Mesenchymal stem cell (in vitro differentiated cells and primary cell): ENCODE data around the gene RPH3AL.

Source experiments
- DNase-seq: peaks from one replicate; pipeline ENCODE4 v3.0.0-alpha.2; 2013
- H2AFZ ChIP-seq: one replicate; pipeline ENCODE4 v1.6.1; 2013; ENCODE audit warnings: low read depth, mild to moderate bottlenecking, control low read depth, inconsistent platforms, low read length, moderate library complexity
- H2AK5ac ChIP-seq: 2 replicates; pipeline ENCODE4 v1.6.1; 2013; ENCODE audit warnings: low read length, moderate library complexity, mild to moderate bottlenecking, inconsistent platforms; ENCODE audit not compliant: severe bottlenecking
- H2BK120ac ChIP-seq: one replicate; pipeline ENCODE4 v1.6.1; 2013; ENCODE audit warnings: low read depth, mild to moderate bottlenecking, inconsistent platforms, low read length, moderate library complexity
- H2BK12ac ChIP-seq, 2 experiments: one replicate each; pipeline ENCODE4 v1.6.1; 2013; ENCODE audit warnings: inconsistent platforms in 2 of 2, low read length in 2 of 2, mild to moderate bottlenecking in 2 of 2, moderate library complexity in 2 of 2, control low read depth in 1 of 2
- H2BK15ac ChIP-seq: one replicate; pipeline ENCODE4 v1.6.1; 2013; ENCODE audit warnings: mild to moderate bottlenecking, low read depth, inconsistent platforms; ENCODE audit not compliant: poor library complexity, severe bottlenecking
- H2BK5ac ChIP-seq: 2 replicates; pipeline ENCODE4 v1.6.1; 2013; ENCODE audit warnings: low read depth, mild to moderate bottlenecking, low read length, control low read depth, inconsistent platforms; ENCODE audit not compliant: poor library complexity, severe bottlenecking
- H3K14ac ChIP-seq, 2 experiments: one replicate each; pipeline ENCODE4 v1.6.1; 2013; ENCODE audit warnings: inconsistent platforms in 2 of 2, low read length in 2 of 2, control low read depth in 1 of 2, mild to moderate bottlenecking in 1 of 2, moderate library complexity in 1 of 2
- H3K18ac ChIP-seq, 2 experiments: one replicate each; pipeline ENCODE4 v1.6.1; 2013; ENCODE audit warnings: inconsistent platforms in 2 of 2, low read length in 2 of 2, control low read depth in 1 of 2, low read depth in 1 of 2, mild to moderate bottlenecking in 1 of 2
- H3K23ac ChIP-seq, 2 experiments: one replicate each; pipeline ENCODE4 v1.6.1; 2013; ENCODE audit warnings: inconsistent platforms in 2 of 2, low read length in 2 of 2, mild to moderate bottlenecking in 2 of 2, moderate library complexity in 2 of 2, control low read depth in 1 of 2
- H3K27ac ChIP-seq: 2 replicates; pipeline ENCODE4 v1.5.1; 2013; ENCODE audit warnings: mild to moderate bottlenecking, moderate library complexity, low read length, control low read depth, inconsistent platforms; ENCODE audit not compliant: poor library complexity, severe bottlenecking
- H3K27me3 ChIP-seq, 2 experiments: 2 replicates each; pipeline versions ENCODE4 v1.6.1 to v1.7.0; 2013; ENCODE audit warnings: low read length in 2 of 2, mild to moderate bottlenecking in 2 of 2, moderate library complexity in 2 of 2, control low read depth in 1 of 2, inconsistent platforms in 1 of 2; ENCODE audit not compliant: control insufficient read depth in 1 of 2, insufficient read depth in 1 of 2
- H3K36me3 ChIP-seq, 2 experiments: 2 replicates each; pipeline versions ENCODE4 v1.6.1 to v1.7.0; 2013; ENCODE audit warnings: low read length in 2 of 2, control low read depth in 1 of 2, inconsistent platforms in 1 of 2, low read depth in 1 of 2, mild to moderate bottlenecking in 1 of 2; ENCODE audit not compliant: insufficient read depth in 2 of 2, control insufficient read depth in 1 of 2
- H3K4ac ChIP-seq, 2 experiments: one replicate each; pipeline ENCODE4 v1.6.1; 2013; ENCODE audit warnings: inconsistent platforms in 2 of 2, low read length in 2 of 2, mild to moderate bottlenecking in 2 of 2, moderate library complexity in 2 of 2, control low read depth in 1 of 2, low read depth in 1 of 2
- H3K4me1 ChIP-seq: 2 replicates; pipeline ENCODE4 v1.6.1; 2013; ENCODE audit warnings: low read depth, low read length, control low read depth; ENCODE audit not compliant: control insufficient read depth, insufficient read depth
- H3K4me2 ChIP-seq: 2 replicates; pipeline ENCODE4 v1.6.1; 2013; ENCODE audit warnings: low read length, mild to moderate bottlenecking, inconsistent platforms; ENCODE audit not compliant: poor library complexity, severe bottlenecking
- H3K4me3 ChIP-seq, 2 experiments: 2 replicates each; pipeline versions ENCODE4 v1.5.1 to v1.7.0; 2013; ENCODE audit warnings: low read length in 2 of 2, mild to moderate bottlenecking in 2 of 2, control low read depth in 1 of 2, low read depth in 1 of 2; ENCODE audit not compliant: insufficient read depth in 1 of 2
- H3K79me1 ChIP-seq: replicated peaks from 2 replicates; pipeline ENCODE4 v1.6.1; 2013; ENCODE audit warnings: mild to moderate bottlenecking, control low read depth, low read length, inconsistent platforms; ENCODE audit not compliant: poor library complexity, severe bottlenecking
- H3K9ac ChIP-seq: 2 replicates; pipeline ENCODE4 v1.7.0; 2013; ENCODE audit warnings: mild to moderate bottlenecking, low read length, moderate library complexity
- H3K9me3 ChIP-seq: 2 replicates; pipeline ENCODE4 v1.7.0; 2013; ENCODE audit warnings: mild to moderate bottlenecking, low read length; ENCODE audit not compliant: control insufficient read depth
- H4K8ac ChIP-seq: one replicate; pipeline ENCODE4 v1.6.1; 2013; ENCODE audit warnings: inconsistent platforms, mild to moderate bottlenecking, low read length, moderate library complexity
- H4K91ac ChIP-seq: one replicate; pipeline ENCODE4 v1.6.1; 2013; ENCODE audit warnings: mild to moderate bottlenecking, low read length, inconsistent platforms
- WGBS: methylation state at CpG from one replicate; pipeline ENCODE4 v1.1.7; 2013; ENCODE audit warnings: mixed read lengths; 5-methylcytosine and 5-hydroxymethylcytosine counted together

Gene RPH3AL

GRCh38 chr17:303168-303567 lies 49.4 kb downstream of the RPH3AL start:
- Histone ChIP-seq H3K9ac (no peak overlapping the region), H2AK5ac (no peak overlapping the region), H2BK15ac (no peak overlapping the region), H3K27me3 (peaks cover 0 to 33% of the 10 kb centered on the region in 2 experiments), H3K79me1 (no peaks in the 10 kb centered on the region), H3K4ac (no peak overlapping the region), H2BK5ac (no peak overlapping the region), H3K14ac (no peak overlapping the region), H3K4me2 (no peak overlapping the region), H3K27ac (no peak overlapping the region), H2AFZ (no peak overlapping the region), H3K4me3 (no peak overlapping the region), H3K36me3 (peaks cover 0 to 27% of the 10 kb centered on the region in 2 experiments), H3K23ac (no peak overlapping the region), H3K4me1 (peaks cover 13% of the 10 kb centered on the region), H2BK12ac (no peak overlapping the region), H3K9me3 (no peaks in the 10 kb centered on the region), H4K91ac (no peak overlapping the region), H3K18ac (no peak overlapping the region), H4K8ac (no peak overlapping the region), H2BK120ac (no peak overlapping the region)
- 91% methylated on average over 5 of the region's 9 CpGs for WGBS
- DNase-seq = no peak

- Histone ChIP-seq H4K91ac (no peak overlapping the region), H3K9me3 (no peaks in the 10 kb centered on the region), H2BK12ac (no peak overlapping the region), H3K79me1 (no peaks in the 10 kb centered on the region), H3K4me1 (peaks cover 15% of the 10 kb centered on the region), H3K18ac (no peak overlapping the region), H3K27me3 (peaks cover 0 to 35% of the 10 kb centered on the region in 2 experiments), H3K9ac (no peak overlapping the region), H3K4me2 (no peak overlapping the region), H3K27ac (no peak overlapping the region), H4K8ac (no peak overlapping the region), H2BK120ac (no peak overlapping the region), H3K14ac (no peak overlapping the region), H2AFZ (no peak overlapping the region), H3K36me3 (peaks cover 0 to 22% of the 10 kb centered on the region in 2 experiments), H2BK5ac (no peak overlapping the region), H2BK15ac (no peak overlapping the region), H3K23ac (no peak overlapping the region), H3K4ac (no peak overlapping the region), H3K4me3 (no peak overlapping the region), H2AK5ac (no peak overlapping the region)
- no peak for DNase-seq
- 79% methylated on average over 23 of the region's 24 CpGs for WGBS
Observed at GRCh38 chr17:302300-302698, 50.3 kb downstream of the RPH3AL start.

- no peak overlapping the region for H2BK12ac ChIP-seq
- no peak overlapping the region for H3K9ac ChIP-seq
- no peak overlapping the region for H2BK5ac ChIP-seq
- no peak overlapping the region for H3K27ac ChIP-seq
- no peak overlapping the region for H3K18ac ChIP-seq
- no peak overlapping the region for H3K4me2 ChIP-seq
- no peak overlapping the region for H3K23ac ChIP-seq
- H3K14ac ChIP-seq = no peak overlapping the region
- no peak overlapping the region for H3K4me3 ChIP-seq
- peaks cover 0 to 39% of the 10 kb centered on the region in 2 experiments for H3K27me3 ChIP-seq
- H3K36me3 ChIP-seq = peaks cover 0 to 19% of the 10 kb centered on the region in 2 experiments
- no peaks in the 10 kb centered on the region for H3K79me1 ChIP-seq
- H2AFZ ChIP-seq = no peak overlapping the region
- no peaks in the 10 kb centered on the region for H3K9me3 ChIP-seq
- no peak for DNase-seq
- no peak overlapping the region for H2BK15ac ChIP-seq
- no peak overlapping the region for H2BK120ac ChIP-seq
- H3K4me1 ChIP-seq = peaks cover 15% of the 10 kb centered on the region
- H4K91ac ChIP-seq = no peak overlapping the region
- H4K8ac ChIP-seq = no peak overlapping the region
- H3K4ac ChIP-seq = no peak overlapping the region
- H2AK5ac ChIP-seq = no peak overlapping the region
- 86% methylated on average over 27 of the region's 27 CpGs for WGBS
Observed at GRCh38 chr17:301681-302299, 50.8 kb downstream of the RPH3AL start.

- no peak overlapping the region for H3K23ac ChIP-seq
- H4K8ac ChIP-seq = no peak overlapping the region
- H2AFZ ChIP-seq = no peak overlapping the region
- peaks cover 16% of the 10 kb centered on the region for H3K4me1 ChIP-seq
- H3K4me3 ChIP-seq = no peak overlapping the region
- H2BK15ac ChIP-seq = no peak overlapping the region
- H3K79me1 ChIP-seq = no peaks in the 10 kb centered on the region
- no peak overlapping the region for H3K4me2 ChIP-seq
- H2BK5ac ChIP-seq = no peak overlapping the region
- H3K14ac ChIP-seq = no peak overlapping the region
- H3K18ac ChIP-seq = no peak overlapping the region
- no peak overlapping the region for H3K9ac ChIP-seq
- H4K91ac ChIP-seq = no peak overlapping the region
- H3K4ac ChIP-seq = no peak overlapping the region
- H3K36me3 ChIP-seq = peaks cover 0 to 15% of the 10 kb centered on the region in 2 experiments
- H2AK5ac ChIP-seq = no peak overlapping the region
- no peak overlapping the region for H2BK12ac ChIP-seq
- no peaks in the 10 kb centered on the region for H3K9me3 ChIP-seq
- no peak overlapping the region for H2BK120ac ChIP-seq
- 97% methylated on average over 11 of the region's 11 CpGs for WGBS
- no peak overlapping the region for H3K27ac ChIP-seq
- no peak for DNase-seq
- H3K27me3 ChIP-seq = peaks cover 0 to 41% of the 10 kb centered on the region in 2 experiments
Observed at GRCh38 chr17:300881-301280, 51.7 kb downstream of the RPH3AL start.
